ENCODE data around the gene RAP1B.

RAP1B gene

GRCh38 chr12:68673788-68674187 lies 63.1 kb downstream of the RAP1B start:
- TF ChIP-seq REST (IDR thresholded peaks at IDR 0.05; ENCODE audit: insufficient read depth in 1 of 2, low read depth in 2 of 2, low read length in 2 of 2) (no peak), FOXP2 (optimal IDR thresholded peaks at IDR 0.05; ENCODE audit: borderline replicate concordance, extremely low read depth, extremely low read length, insufficient read depth) (no peak), SIN3A (IDR thresholded peaks at IDR 0.05; ENCODE audit: borderline replicate concordance, insufficient read depth, low read length) (no peak), POLR2AphosphoS5 (IDR thresholded peaks at IDR 0.05; ENCODE audit: low read depth, low read length) (no peak), TAF1 (IDR thresholded peaks at IDR 0.05; ENCODE audit: borderline replicate concordance, insufficient read depth, low read length) (no peak)

GRCh38 chr12:68674376-68674775 lies 63.7 kb downstream of the RAP1B start:
- no peak for TF ChIP-seq POLR2AphosphoS5 (IDR thresholded peaks at IDR 0.05; ENCODE audit: low read depth, low read length)
- TF ChIP-seq SIN3A (IDR thresholded peaks at IDR 0.05; ENCODE audit: borderline replicate concordance, insufficient read depth, low read length), result no peak
- no peak for TF ChIP-seq FOXP2 (optimal IDR thresholded peaks at IDR 0.05; ENCODE audit: borderline replicate concordance, extremely low read depth, extremely low read length, insufficient read depth)
- TF ChIP-seq TAF1 (IDR thresholded peaks at IDR 0.05; ENCODE audit: borderline replicate concordance, insufficient read depth, low read length), result no peak
- no peak for TF ChIP-seq REST (IDR thresholded peaks at IDR 0.05; ENCODE audit: insufficient read depth in 1 of 2, low read depth in 2 of 2, low read length in 2 of 2)

GRCh38 chr12:68675101-68675842 lies 64.6 kb downstream of the RAP1B start:
- TF ChIP-seq TAF1 (IDR thresholded peaks at IDR 0.05; ENCODE audit: borderline replicate concordance, insufficient read depth, low read length), result no peak
- no peak for TF ChIP-seq SIN3A (IDR thresholded peaks at IDR 0.05; ENCODE audit: borderline replicate concordance, insufficient read depth, low read length)
- TF ChIP-seq POLR2AphosphoS5 (IDR thresholded peaks at IDR 0.05; ENCODE audit: low read depth, low read length), result no peak
- no peak for TF ChIP-seq REST (IDR thresholded peaks at IDR 0.05; ENCODE audit: insufficient read depth in 1 of 2, low read depth in 2 of 2, low read length in 2 of 2)
- no peak for TF ChIP-seq FOXP2 (optimal IDR thresholded peaks at IDR 0.05; ENCODE audit: borderline replicate concordance, extremely low read depth, extremely low read length, insufficient read depth)

GRCh38 chr12:68686262-68686594 lies 75.5 kb downstream of the RAP1B start:
- TF ChIP-seq FOXP2 (optimal IDR thresholded peaks at IDR 0.05; ENCODE audit: borderline replicate concordance, extremely low read depth, extremely low read length, insufficient read depth) (no peak), SIN3A (IDR thresholded peaks at IDR 0.05; ENCODE audit: borderline replicate concordance, insufficient read depth, low read length) (no peak), TAF1 (IDR thresholded peaks at IDR 0.05; ENCODE audit: borderline replicate concordance, insufficient read depth, low read length) (no peak), REST (IDR thresholded peaks at IDR 0.05; ENCODE audit: insufficient read depth in 1 of 2, low read depth in 2 of 2, low read length in 2 of 2) (no peak), POLR2AphosphoS5 (IDR thresholded peaks at IDR 0.05; ENCODE audit: low read depth, low read length) (no peak)
